GM23338 (cell line): ENCODE measurements around the gene SMG9.
A peak's percentile ranks its signal among the peaks of the same experiment; 100 is the strongest.

Experiments
- EZH2phosphoT487 ChIP-seq: fragments of 200-600 bp; sonication (generic); IDR thresholded peaks from one replicate; pipeline ENCODE4 v1.8.1; 2018; ENCODE audit warnings: antibody characterized with exemption; ENCODE audit not compliant: unreplicated experiment
- TF ChIP-seq, protein P1 (sequence below), 2 experiments: fragments of 200-600 bp in 1 of 2; sonication (generic) in 1 of 2; conservative IDR thresholded peaks; 2 replicates each; pipeline versions ENCODE4 v1.5.1 to v1.6.1; 2016 to 2017; ENCODE audit warnings: antibody characterized with exemption in 2 of 2, low read depth in 2 of 2, mild to moderate bottlenecking in 2 of 2, moderate library complexity in 1 of 2
- TF ChIP-seq, protein P2 (sequence below): IDR thresholded peaks from one replicate; pipeline ENCODE4 v1.6.1; 2018; ENCODE audit warnings: antibody characterized with exemption; ENCODE audit not compliant: unreplicated experiment

DNA sequence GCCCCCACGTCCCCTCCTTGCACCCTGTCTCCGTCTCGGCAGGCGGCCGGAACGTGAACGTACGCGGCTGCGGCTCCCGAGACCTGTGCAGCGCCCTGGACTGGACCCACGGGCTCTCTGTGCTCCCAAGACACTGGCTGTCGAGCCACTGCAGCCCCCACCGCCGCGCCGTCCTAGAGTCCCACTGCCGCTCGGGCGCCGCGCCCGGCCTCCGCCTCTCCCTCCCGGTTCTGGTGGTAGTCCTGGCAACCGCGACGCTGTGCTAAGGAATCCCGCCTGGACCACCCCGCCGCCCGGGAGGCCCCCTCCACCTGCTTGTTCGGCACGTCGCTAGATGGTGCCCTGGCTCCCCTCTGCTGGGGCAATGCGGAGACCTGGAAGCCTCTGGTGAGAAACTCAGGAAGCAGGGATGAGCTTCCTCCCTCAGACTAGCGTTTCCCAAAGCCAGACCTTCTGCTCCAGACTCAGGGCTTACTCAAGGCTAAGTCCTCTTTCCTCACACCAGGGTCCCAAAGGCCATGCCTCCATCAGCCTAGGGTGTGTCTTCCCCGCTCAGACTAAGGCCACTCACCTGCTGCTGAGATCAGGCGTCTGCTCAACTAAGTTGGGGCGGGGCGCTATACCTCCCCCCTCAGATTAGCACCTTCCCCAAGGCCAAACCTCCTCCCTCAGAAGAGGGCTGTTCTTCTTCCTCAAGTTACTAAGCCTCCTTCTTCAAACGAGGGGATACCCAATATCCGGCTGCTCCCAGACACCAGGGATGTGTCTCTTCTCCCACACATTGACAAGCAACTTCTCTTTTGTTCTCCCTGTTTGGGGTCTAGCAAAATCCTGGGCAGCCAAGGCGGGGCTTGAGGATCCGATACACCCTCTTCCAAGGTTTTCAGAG, 55.0 kb downstream of the SMG9 start:
- TF ChIP-seq, protein P1, sequence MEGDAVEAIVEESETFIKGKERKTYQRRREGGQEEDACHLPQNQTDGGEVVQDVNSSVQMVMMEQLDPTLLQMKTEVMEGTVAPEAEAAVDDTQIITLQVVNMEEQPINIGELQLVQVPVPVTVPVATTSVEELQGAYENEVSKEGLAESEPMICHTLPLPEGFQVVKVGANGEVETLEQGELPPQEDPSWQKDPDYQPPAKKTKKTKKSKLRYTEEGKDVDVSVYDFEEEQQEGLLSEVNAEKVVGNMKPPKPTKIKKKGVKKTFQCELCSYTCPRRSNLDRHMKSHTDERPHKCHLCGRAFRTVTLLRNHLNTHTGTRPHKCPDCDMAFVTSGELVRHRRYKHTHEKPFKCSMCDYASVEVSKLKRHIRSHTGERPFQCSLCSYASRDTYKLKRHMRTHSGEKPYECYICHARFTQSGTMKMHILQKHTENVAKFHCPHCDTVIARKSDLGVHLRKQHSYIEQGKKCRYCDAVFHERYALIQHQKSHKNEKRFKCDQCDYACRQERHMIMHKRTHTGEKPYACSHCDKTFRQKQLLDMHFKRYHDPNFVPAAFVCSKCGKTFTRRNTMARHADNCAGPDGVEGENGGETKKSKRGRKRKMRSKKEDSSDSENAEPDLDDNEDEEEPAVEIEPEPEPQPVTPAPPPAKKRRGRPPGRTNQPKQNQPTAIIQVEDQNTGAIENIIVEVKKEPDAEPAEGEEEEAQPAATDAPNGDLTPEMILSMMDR (conservative IDR thresholded peaks at IDR 0.05; ENCODE audit: low read depth in 2 of 2) = peak; percentile 29 to 67; a peak in 2 of 4 replicates
- TF ChIP-seq EZH2phosphoT487 = no peak
- TF ChIP-seq, protein P2, sequence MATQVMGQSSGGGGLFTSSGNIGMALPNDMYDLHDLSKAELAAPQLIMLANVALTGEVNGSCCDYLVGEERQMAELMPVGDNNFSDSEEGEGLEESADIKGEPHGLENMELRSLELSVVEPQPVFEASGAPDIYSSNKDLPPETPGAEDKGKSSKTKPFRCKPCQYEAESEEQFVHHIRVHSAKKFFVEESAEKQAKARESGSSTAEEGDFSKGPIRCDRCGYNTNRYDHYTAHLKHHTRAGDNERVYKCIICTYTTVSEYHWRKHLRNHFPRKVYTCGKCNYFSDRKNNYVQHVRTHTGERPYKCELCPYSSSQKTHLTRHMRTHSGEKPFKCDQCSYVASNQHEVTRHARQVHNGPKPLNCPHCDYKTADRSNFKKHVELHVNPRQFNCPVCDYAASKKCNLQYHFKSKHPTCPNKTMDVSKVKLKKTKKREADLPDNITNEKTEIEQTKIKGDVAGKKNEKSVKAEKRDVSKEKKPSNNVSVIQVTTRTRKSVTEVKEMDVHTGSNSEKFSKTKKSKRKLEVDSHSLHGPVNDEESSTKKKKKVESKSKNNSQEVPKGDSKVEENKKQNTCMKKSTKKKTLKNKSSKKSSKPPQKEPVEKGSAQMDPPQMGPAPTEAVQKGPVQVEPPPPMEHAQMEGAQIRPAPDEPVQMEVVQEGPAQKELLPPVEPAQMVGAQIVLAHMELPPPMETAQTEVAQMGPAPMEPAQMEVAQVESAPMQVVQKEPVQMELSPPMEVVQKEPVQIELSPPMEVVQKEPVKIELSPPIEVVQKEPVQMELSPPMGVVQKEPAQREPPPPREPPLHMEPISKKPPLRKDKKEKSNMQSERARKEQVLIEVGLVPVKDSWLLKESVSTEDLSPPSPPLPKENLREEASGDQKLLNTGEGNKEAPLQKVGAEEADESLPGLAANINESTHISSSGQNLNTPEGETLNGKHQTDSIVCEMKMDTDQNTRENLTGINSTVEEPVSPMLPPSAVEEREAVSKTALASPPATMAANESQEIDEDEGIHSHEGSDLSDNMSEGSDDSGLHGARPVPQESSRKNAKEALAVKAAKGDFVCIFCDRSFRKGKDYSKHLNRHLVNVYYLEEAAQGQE = no peak
